Esophagus squamous epithelium (tissue), 4 donors: ENCODE data around the gene MYD88.
"Not testable (repeated sequence)": the region's sequence is repeated elsewhere in the genome, so short reads cannot be mapped to it uniquely, and the experiment has no call there.

Source experiments
- CTCF ChIP-seq, 6 experiments: fragments of 450-650 bp in 4 of 6; fragments of 200-600 bp in 2 of 6; sonication (generic) in 2 of 6; IDR thresholded peaks; one replicate each; pipeline ENCODE4 v1.5.1; 2016 to 2019; ENCODE audit warnings: antibody characterized with exemption in 6 of 6, mild to moderate bottlenecking in 4 of 6, moderate library complexity in 4 of 6
- POLR2A ChIP-seq, 4 donors: fragments of 450-650 bp; IDR thresholded peaks; one replicate each; pipeline ENCODE4 v1.6.1; 2017; ENCODE audit warnings: antibody characterized with exemption in 4 of 4, mild to moderate bottlenecking in 4 of 4, moderate library complexity in 3 of 4

- not testable (repeated sequence) for TF ChIP-seq CTCF, POLR2A (IDR thresholded peaks at IDR 0.05)
Observed at GRCh38 chr3:38134517-38135143, 3.8 kb upstream of the MYD88 start.
